GM12878 (cell line): Measurements from ENCODE around the gene CHIA. TPM values are rescaled to one million over a fixed set of nuclear protein-coding genes. Genes with fewer than 3 reads are reported as not detected.

Experiments
- ATAC-seq: fragments of 200-7000 bp; cut with Tn5 transposase; 3 replicates; pipeline ENCODE4 v1.9.1; 2020; ENCODE audit warnings: mild to moderate bottlenecking, moderate library complexity
- BruUV-seq: library from RNA; stranded (reverse); fragments of 400-500 nt; replicated peaks from 2 replicates; lab custom pipeline; 2021; lab: Mats Ljungman, UMichigan
- CTCF ChIA-PET: fragments of 300-600 bp; sonication (Branson Sonifier 250); formaldehyde crosslinking; extraction: SDS; loops from one replicate; lab custom pipeline; 2021; ENCODE audit warnings: inconsistent platforms; lab: Yijun Ruan, JAX
- POLR2A ChIA-PET: fragments of 350-600 bp; formaldehyde crosslinking; extraction: SDS; loops from one replicate; lab custom pipeline; 2021; ENCODE audit warnings: inconsistent platforms; lab: Charles Lee
- RAD21 ChIA-PET: fragments of 300-600 bp; sonication (Branson Sonifier 250); formaldehyde crosslinking; loops from one replicate; lab custom pipeline; 2023; ENCODE audit warnings: antibody characterized with exemption; ENCODE audit not compliant: unreplicated experiment; lab: Charles Lee
- SMC1A ChIA-PET: fragments of 300-600 bp; sonication (Branson Sonifier 250); formaldehyde crosslinking; loops from one replicate; lab custom pipeline; 2023; ENCODE audit not compliant: unreplicated experiment, uncharacterized antibody; lab: Charles Lee
- DNase-seq: peaks from one replicate; pipeline ENCODE4 v3.0.0-alpha.2; 2011; ENCODE audit warnings: low read depth, low spot score
- FAIRE-seq: peaks from 3 replicates; lab custom pipeline; 2011; peaks lifted over from hg19 to GRCh38; lab: Jason Lieb, UNC
- H2AFZ ChIP-seq: 2 replicates; pipeline ENCODE4 v1.6.0; 2011; ENCODE audit warnings: low read depth, low read length, control low read depth; ENCODE audit not compliant: control insufficient read depth
- H3K27ac ChIP-seq: 2 replicates; pipeline ENCODE4 v1.5.1; 2011; ENCODE audit warnings: control low read depth; ENCODE audit not compliant: control insufficient read depth, insufficient read depth
- H3K27me3 ChIP-seq, 2 experiments: replicated peaks in 1 of 2; 2 replicates each; pipeline versions ENCODE4 v1.6.0 to v1.6.1; 2011; ENCODE audit warnings: low read length in 1 of 2; ENCODE audit not compliant: control insufficient read depth in 2 of 2, insufficient read depth in 2 of 2
- H3K36me3 ChIP-seq, 2 experiments: 2 replicates each; pipeline ENCODE4 v1.5.1; 2011; ENCODE audit warnings: low read length in 1 of 2; ENCODE audit not compliant: control insufficient read depth in 2 of 2, insufficient read depth in 2 of 2
- H3K4me1 ChIP-seq: 2 replicates; pipeline ENCODE4 v1.6.1; 2011; ENCODE audit warnings: mild to moderate bottlenecking, low read length, moderate library complexity, mixed read lengths; ENCODE audit not compliant: control insufficient read depth, insufficient read depth
- H3K4me2 ChIP-seq: 2 replicates; pipeline ENCODE4 v1.6.0; 2011; ENCODE audit warnings: control low read depth; ENCODE audit not compliant: control insufficient read depth, insufficient read depth
- H3K4me3 ChIP-seq: fragments of 200-600 bp; sonication (generic); 2 replicates; pipeline ENCODE4 v1.5.1; 2016
- H3K79me2 ChIP-seq: 2 replicates; pipeline ENCODE4 v1.6.0; 2011; ENCODE audit warnings: low read length; ENCODE audit not compliant: control insufficient read depth, insufficient read depth
- H3K9ac ChIP-seq: 2 replicates; pipeline ENCODE4 v1.8.0; 2011; ENCODE audit warnings: low read length, control low read depth, mixed read lengths; ENCODE audit not compliant: control insufficient read depth, insufficient read depth
- H3K9me3 ChIP-seq: replicated peaks from 3 replicates; pipeline ENCODE4 v1.5.1; 2011; ENCODE audit warnings: mild to moderate bottlenecking, low read length; ENCODE audit not compliant: control insufficient read depth, insufficient read depth
- H4K20me1 ChIP-seq: 2 replicates; pipeline ENCODE4 v1.6.0; 2011; ENCODE audit not compliant: control insufficient read depth, insufficient read depth
- JUND ChIP-seq: IDR thresholded peaks from 2 replicates; pipeline ENCODE4 v1.6.1; 2012; ENCODE audit warnings: low read depth, mild to moderate bottlenecking, low read length, improper control_type of control experiment, moderate library complexity
- NBN ChIP-seq: fragments of 450-650 bp; IDR thresholded peaks from 2 replicates; pipeline ENCODE4 v1.6.1; 2016
- POLR2AphosphoS2 ChIP-seq: IDR thresholded peaks from 2 replicates; pipeline ENCODE4 v1.6.1; 2011; ENCODE audit warnings: low read depth, mild to moderate bottlenecking, low read length, improper control_type of control experiment, moderate library complexity
- RAD21 ChIP-seq: IDR thresholded peaks from 2 replicates; pipeline ENCODE4 v1.6.1; 2011; ENCODE audit warnings: mild to moderate bottlenecking, low read depth, low read length, moderate library complexity; ENCODE audit not compliant: insufficient read depth
- RELB ChIP-seq: fragments of 450-650 bp; IDR thresholded peaks from 2 replicates; pipeline ENCODE4 v1.6.1; 2017; ENCODE audit warnings: low read depth, mild to moderate bottlenecking, moderate library complexity
- SPI1 ChIP-seq: IDR thresholded peaks from 2 replicates; pipeline ENCODE4 v1.6.1; 2011; ENCODE audit warnings: low read depth, mild to moderate bottlenecking, low read length, moderate library complexity, borderline replicate concordance; ENCODE audit not compliant: insufficient read depth
- USF2 ChIP-seq: IDR thresholded peaks from 2 replicates; pipeline ENCODE4 v1.6.1; 2011; ENCODE audit warnings: low read depth, low read length, improper control_type of control experiment, borderline replicate concordance
- WGBS: methylation state at CpG from one replicate; pipeline ENCODE4 v1.1.6; 2016; ENCODE audit warnings: low lambda C conversion rate; ENCODE audit not compliant: insufficient replicate concordance, insufficient coverage; ENCODE audit errors: missing lambda C conversion rate; 5-methylcytosine and 5-hydroxymethylcytosine counted together
- in situ Hi-C: fragments of 300-500 bp; cut with MboI; formaldehyde crosslinking; loops from 9 replicates; pipeline ENCODE4 v1.14.3; 2018; ENCODE audit warnings: mixed read lengths
- intact Hi-C: fragments of 100-400 bp; cut with micrococcal nuclease; formaldehyde crosslinking; loops from one replicate; pipeline ENCODE4 v1.14.2; 2022; ENCODE audit not compliant: unreplicated experiment
- polyA plus RNA-seq, 11 experiments: library from polyadenylated mRNA; depleted of rRNA in 4 of 11; unstranded in 6 of 11; stranded (reverse) in 5 of 11; fragments of >200 nt; fragmentation: Nextera tagmentation in 4 of 11; fragmentation: Illumina TruSeq in 1 of 11; extraction: Ambion mirVana in 4 of 11; extraction: Trizol in 1 of 11; gene quantifications; 1 replicate in 1 of 11; 2 replicates in 10 of 11; pipeline versions ENCODE4 v1.2.1 to v1.2.3, GENCODE V29; 2011 to 2016; ENCODE audit warnings: inconsistent platforms in 2 of 11, missing spikeins in 2 of 11, low read depth in 1 of 11
- total RNA-seq, 4 experiments: library from RNA; depleted of rRNA in 3 of 4; stranded (reverse); fragments of >200 nt in 3 of 4; fragmentation: Illumina TruSeq in 1 of 4; extraction: Trizol in 1 of 4; gene quantifications; 2 replicates each; pipeline versions ENCODE4 v1.2.1 to v1.2.3, GENCODE V29; 2013 to 2021
- TF ChIP-seq, protein P1 (sequence below): fragments of 450-650 bp; IDR thresholded peaks from 2 replicates; pipeline ENCODE4 v1.6.1; 2018; ENCODE audit warnings: borderline replicate concordance, mild to moderate bottlenecking; ENCODE audit not compliant: partially characterized antibody
- TF ChIP-seq, protein P2 (sequence below): IDR thresholded peaks from 2 replicates; pipeline ENCODE4 v1.6.1; 2011; ENCODE audit warnings: borderline replicate concordance, low read depth, mild to moderate bottlenecking, moderate library complexity, low read length; ENCODE audit not compliant: insufficient read depth, poor library complexity, severe bottlenecking
- TF ChIP-seq, protein P3 (sequence below): fragments of 450-650 bp; formaldehyde crosslinking; IDR thresholded peaks from 2 replicates; pipeline ENCODE4 v1.4.0; 2022; ENCODE audit warnings: mild to moderate bottlenecking, moderate library complexity
- TF ChIP-seq, protein P4 (sequence below): IDR thresholded peaks from 2 replicates; pipeline ENCODE4 v1.6.1; 2011; ENCODE audit warnings: borderline replicate concordance, low read depth, mild to moderate bottlenecking, moderate library complexity, mixed read lengths, low read length; ENCODE audit not compliant: insufficient read depth; ENCODE audit errors: extremely low read length

Gene CHIA
- total and polyA plus RNA-seq, 10 of the 15 experiments (the other 5 are each of a cell fraction or from before 2014, with no cell fraction given): 0.21 TPM; not detected in 9

GRCh38 chr1:111289371-111289770 is 1.3 kb upstream of the CHIA start:
- in situ Hi-C loops (no loop called here), intact Hi-C loops (no loop called here)
- SMC1A ChIA-PET: interaction anchor here (1.3 kb wide), 1 partner anchor 17 kb away, joined by 5 read pairs; no protein-coding TSS in a partner anchor
- CTCF ChIA-PET: no interaction called here
- Histone ChIP-seq H3K9ac (no peak overlapping the region), H3K79me2 (no peaks in the 10 kb centered on the region), H3K27ac (no peak overlapping the region), H3K4me3 (no peak overlapping the region), H3K4me2 (no peak overlapping the region), H3K27me3 (peaks cover 0 to 6% of the 10 kb centered on the region in 2 experiments; a peak in 1 of 4 replicates), H3K9me3 (no peaks in the 10 kb centered on the region), H3K4me1 (no peaks in the 10 kb centered on the region), H2AFZ (no peak overlapping the region), H3K36me3 (no peaks in the 10 kb centered on the region), H4K20me1 (no peaks in the 10 kb centered on the region)
- BruUV-seq: no TSS peak
- no peak for ATAC-seq
- POLR2A ChIA-PET: no interaction called here
- no peak for DNase-seq
- RAD21 ChIA-PET: no interaction called here
- no peak for FAIRE-seq
- 19% methylated on average over 5 of the region's 5 CpGs for WGBS
- TF ChIP-seq RAD21 (no peak), POLR2AphosphoS2 (no peak), RELB (no peak), SPI1 (no peak), NBN (no peak), JUND (no peak), USF2 (no peak)
- TF ChIP-seq, protein P1, sequence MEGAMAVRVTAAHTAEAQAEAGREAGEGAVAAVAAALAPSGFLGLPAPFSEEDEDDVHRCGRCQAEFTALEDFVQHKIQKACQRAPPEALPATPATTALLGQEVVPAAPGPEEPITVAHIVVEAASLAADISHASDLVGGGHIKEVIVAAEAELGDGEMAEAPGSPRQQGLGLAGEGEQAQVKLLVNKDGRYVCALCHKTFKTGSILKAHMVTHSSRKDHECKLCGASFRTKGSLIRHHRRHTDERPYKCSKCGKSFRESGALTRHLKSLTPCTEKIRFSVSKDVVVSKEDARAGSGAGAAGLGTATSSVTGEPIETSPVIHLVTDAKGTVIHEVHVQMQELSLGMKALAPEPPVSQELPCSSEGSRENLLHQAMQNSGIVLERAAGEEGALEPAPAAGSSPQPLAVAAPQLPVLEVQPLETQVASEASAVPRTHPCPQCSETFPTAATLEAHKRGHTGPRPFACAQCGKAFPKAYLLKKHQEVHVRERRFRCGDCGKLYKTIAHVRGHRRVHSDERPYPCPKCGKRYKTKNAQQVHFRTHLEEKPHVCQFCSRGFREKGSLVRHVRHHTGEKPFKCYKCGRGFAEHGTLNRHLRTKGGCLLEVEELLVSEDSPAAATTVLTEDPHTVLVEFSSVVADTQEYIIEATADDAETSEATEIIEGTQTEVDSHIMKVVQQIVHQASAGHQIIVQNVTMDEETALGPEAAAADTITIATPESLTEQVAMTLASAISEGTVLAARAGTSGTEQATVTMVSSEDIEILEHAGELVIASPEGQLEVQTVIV: no peak
- TF ChIP-seq, protein P2, sequence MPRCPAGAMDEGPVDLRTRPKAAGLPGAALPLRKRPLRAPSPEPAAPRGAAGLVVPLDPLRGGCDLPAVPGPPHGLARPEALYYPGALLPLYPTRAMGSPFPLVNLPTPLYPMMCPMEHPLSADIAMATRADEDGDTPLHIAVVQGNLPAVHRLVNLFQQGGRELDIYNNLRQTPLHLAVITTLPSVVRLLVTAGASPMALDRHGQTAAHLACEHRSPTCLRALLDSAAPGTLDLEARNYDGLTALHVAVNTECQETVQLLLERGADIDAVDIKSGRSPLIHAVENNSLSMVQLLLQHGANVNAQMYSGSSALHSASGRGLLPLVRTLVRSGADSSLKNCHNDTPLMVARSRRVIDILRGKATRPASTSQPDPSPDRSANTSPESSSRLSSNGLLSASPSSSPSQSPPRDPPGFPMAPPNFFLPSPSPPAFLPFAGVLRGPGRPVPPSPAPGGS: no peak
- TF ChIP-seq, protein P3, sequence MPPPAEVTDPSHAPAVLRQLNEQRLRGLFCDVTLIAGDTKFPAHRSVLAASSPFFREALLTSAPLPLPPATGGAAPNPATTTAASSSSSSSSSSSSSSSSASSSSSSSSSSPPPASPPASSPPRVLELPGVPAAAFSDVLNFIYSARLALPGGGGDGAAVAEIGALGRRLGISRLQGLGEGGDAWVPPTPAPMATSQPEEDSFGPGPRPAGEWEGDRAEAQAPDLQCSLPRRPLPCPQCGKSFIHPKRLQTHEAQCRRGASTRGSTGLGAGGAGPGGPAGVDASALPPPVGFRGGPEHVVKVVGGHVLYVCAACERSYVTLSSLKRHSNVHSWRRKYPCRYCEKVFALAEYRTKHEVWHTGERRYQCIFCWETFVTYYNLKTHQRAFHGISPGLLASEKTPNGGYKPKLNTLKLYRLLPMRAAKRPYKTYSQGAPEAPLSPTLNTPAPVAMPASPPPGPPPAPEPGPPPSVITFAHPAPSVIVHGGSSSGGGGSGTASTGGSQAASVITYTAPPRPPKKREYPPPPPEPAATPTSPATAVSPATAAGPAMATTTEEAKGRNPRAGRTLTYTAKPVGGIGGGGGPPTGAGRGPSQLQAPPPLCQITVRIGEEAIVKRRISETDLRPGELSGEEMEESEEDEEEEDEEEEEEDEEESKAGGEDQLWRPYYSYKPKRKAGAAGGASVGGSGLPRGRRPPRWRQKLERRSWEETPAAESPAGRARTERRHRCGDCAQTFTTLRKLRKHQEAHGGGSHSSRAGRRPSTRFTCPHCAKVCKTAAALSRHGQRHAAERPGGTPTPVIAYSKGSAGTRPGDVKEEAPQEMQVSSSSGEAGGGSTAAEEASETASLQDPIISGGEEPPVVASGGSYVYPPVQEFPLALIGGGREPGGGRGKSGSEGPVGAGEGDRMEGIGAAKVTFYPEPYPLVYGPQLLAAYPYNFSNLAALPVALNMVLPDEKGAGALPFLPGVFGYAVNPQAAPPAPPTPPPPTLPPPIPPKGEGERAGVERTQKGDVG (CRISPR knock-in tag): no peak
- TF ChIP-seq, protein P4, sequence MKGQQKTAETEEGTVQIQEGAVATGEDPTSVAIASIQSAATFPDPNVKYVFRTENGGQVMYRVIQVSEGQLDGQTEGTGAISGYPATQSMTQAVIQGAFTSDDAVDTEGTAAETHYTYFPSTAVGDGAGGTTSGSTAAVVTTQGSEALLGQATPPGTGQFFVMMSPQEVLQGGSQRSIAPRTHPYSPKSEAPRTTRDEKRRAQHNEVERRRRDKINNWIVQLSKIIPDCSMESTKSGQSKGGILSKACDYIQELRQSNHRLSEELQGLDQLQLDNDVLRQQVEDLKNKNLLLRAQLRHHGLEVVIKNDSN: no peak
